ENCODE measurements around the gene SORT1. TPM values are rescaled to one million over a fixed set of nuclear protein-coding genes. Genes with fewer than 3 reads are reported as not detected.
A peak's percentile ranks its signal among the peaks of the same experiment; 100 is the strongest.

SORT1 gene
- total RNA-seq, 4 donors from 2014 or later, result 37.0 to 69.6 (median 44.7) TPM

GRCh38 chr1:109264379-109264755 is 133.4 kb downstream of the SORT1 start:
- Histone ChIP-seq H3K36me3 (peaks cover 4 to 83% (median 17%) of the 10 kb centered on the region in 3 donors), H3K9me3 (no peaks in the 10 kb centered on the region), H3K4me1 (peaks cover 11 to 54% (median 20%) of the 10 kb centered on the region in 3 donors), H3K4me3 (no peak overlapping the region), H3K27ac (peak overlapping the region in 3 of 4 donors; percentile 86 to 93 (median 90)), H3K27me3 (no peaks in the 10 kb centered on the region)
- DNase-seq, result no peak
- no peak for TF ChIP-seq POLR2A (IDR thresholded peaks at IDR 0.05)
- 100% methylated on average over 1 to 2 of the region's 9 CpGs for WGBS, 2 donors
- intact Hi-C loops (cut with DNase I), result no loop called here

- Histone ChIP-seq H3K36me3 (peaks cover 4 to 83% (median 17%) of the 10 kb centered on the region in 3 donors), H3K27ac (peak overlapping the region; percentile 86 to 93 (median 89)), H3K9me3 (no peaks in the 10 kb centered on the region), H3K4me1 (peaks cover 11 to 59% (median 20%) of the 10 kb centered on the region in 3 donors), H3K4me3 (peak overlapping the region in 1 of 4 donors; percentile 13), H3K27me3 (no peaks in the 10 kb centered on the region)
- 50 to 65% methylated on average over 10 to 14 of the region's 29 CpGs for WGBS, 2 donors
- peak; percentile 39 for DNase-seq
- no peak for TF ChIP-seq POLR2A (IDR thresholded peaks at IDR 0.05)
- peak; percentile 79 to 100 (median 98) for TF ChIP-seq CTCF (IDR thresholded peaks at IDR 0.05)
- intact Hi-C loops (cut with DNase I), result no loop called here
These were observed 133.9 kb downstream of the SORT1 start for GRCh38 chr1:109263597-109264378.

GRCh38 chr1:109263234-109263596 is 134.5 kb downstream of the SORT1 start:
- intact Hi-C loops (cut with DNase I), result no loop called here
- no peak for TF ChIP-seq POLR2A (IDR thresholded peaks at IDR 0.05)
- TF ChIP-seq CTCF (IDR thresholded peaks at IDR 0.05), result no peak
- Histone ChIP-seq H3K4me1 (peaks cover 11 to 63% (median 20%) of the 10 kb centered on the region in 3 donors), H3K9me3 (no peaks in the 10 kb centered on the region), H3K4me3 (peak overlapping the region in 2 of 4 donors; percentile 6 to 13), H3K36me3 (peaks cover 4 to 83% (median 11%) of the 10 kb centered on the region in 3 donors), H3K27me3 (no peaks in the 10 kb centered on the region), H3K27ac (peak overlapping the region; percentile 86 to 93 (median 89))
- no peak for DNase-seq
- WGBS, 2 donors, result 18 to 56% methylated on average over 3 to 8 of the region's 12 CpGs

- TF ChIP-seq CTCF (IDR thresholded peaks at IDR 0.05), result no peak
- no peak for TF ChIP-seq POLR2A (IDR thresholded peaks at IDR 0.05)
- peak overlapping the region in 2 of 4 donors; percentile 6 to 8 for H3K4me3 ChIP-seq
- DNase-seq, result no peak
- 68 to 90% methylated on average over 2 to 14 of the region's 22 CpGs for WGBS, 2 donors
- no peaks in the 10 kb centered on the region for H3K27me3 ChIP-seq
- H3K36me3 ChIP-seq, result peaks cover 4 to 76% (median 7%) of the 10 kb centered on the region in 3 donors
- no peaks in the 10 kb centered on the region for H3K9me3 ChIP-seq
- H3K27ac ChIP-seq, result peak overlapping the region; percentile 86 to 93 (median 89)
- intact Hi-C loops (cut with DNase I), result no loop called here
- H3K4me1 ChIP-seq, result peaks cover 11 to 63% (median 18%) of the 10 kb centered on the region in 3 donors
These were observed 135.3 kb downstream of the SORT1 start for GRCh38 chr1:109262231-109263055.

GRCh38 chr1:109261578-109261977 is 136.1 kb downstream of the SORT1 start:
- intact Hi-C loops (cut with DNase I), result no loop called here
- no peaks in the 10 kb centered on the region for H3K9me3 ChIP-seq
- no peak overlapping the region for H3K27ac ChIP-seq
- peaks cover 13 to 63% (median 17%) of the 10 kb centered on the region in 3 donors for H3K4me1 ChIP-seq
- no peaks in the 10 kb centered on the region for H3K27me3 ChIP-seq
- DNase-seq, result no peak
- 77 to 88% methylated on average over 3 to 6 of the region's 6 CpGs for WGBS, 2 donors
- no peak overlapping the region for H3K4me3 ChIP-seq
- H3K36me3 ChIP-seq, result peaks cover 4 to 68% (median 7%) of the 10 kb centered on the region in 3 donors
- TF ChIP-seq CTCF (IDR thresholded peaks at IDR 0.05) (no peak), POLR2A (IDR thresholded peaks at IDR 0.05) (no peak)
